GM21528 (cell line): ENCODE measurements around the gene GLT8D1.

Experiments
- ATAC-seq: cut with Tn5 transposase; IDR thresholded peaks from one replicate; pipeline ENCODE4 v1.9.1; 2021; ENCODE audit warnings: mild to moderate bottlenecking, moderate library complexity; ENCODE audit not compliant: unreplicated experiment, low FRiP score

The GLT8D1 gene

DNA sequence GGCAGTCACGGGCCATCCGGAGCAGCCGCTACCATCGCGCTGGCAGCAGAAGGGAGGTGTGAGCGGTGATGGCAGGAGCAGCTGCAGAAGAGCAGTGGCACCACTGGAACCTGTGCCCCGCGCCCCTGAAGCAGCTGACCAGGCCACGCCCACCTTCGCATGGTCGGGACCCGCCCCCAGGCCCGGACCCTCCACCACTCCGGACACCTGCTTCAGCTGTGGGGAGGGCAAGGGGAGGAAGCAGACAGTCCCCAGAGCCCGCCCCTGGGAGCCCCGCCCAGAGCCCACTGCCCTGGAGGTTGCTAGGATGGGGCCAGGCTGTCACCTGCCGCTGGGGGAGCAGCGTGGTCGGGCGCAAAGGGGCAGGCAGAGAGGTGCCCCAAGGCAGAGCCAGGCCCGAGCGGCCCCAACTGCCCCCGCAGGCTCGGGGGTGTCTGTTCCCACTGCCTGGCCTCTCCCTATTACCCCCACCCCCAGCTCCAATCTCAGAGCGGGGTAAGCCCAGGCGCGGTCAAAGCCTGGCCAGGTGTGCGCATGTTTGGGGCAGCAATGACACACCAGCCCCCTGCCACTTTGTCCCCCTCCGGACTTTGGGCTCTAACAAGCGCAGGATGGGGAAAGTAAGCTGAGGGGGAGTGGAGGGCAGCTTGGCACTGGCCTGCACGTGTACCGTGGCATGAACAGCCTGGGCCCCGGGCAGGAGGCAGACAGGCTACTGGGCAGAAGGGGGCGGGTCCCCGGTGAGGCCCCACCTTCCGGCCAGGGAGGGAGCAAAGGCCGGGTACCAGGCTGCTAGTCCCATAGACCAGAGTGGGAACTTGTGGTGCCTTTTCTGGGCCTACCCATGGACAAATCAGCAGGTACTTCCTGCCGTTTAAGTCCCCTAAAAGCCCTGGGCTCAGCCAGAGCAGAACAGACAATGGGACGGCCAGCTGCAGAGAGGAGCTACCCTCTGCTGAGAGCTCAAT lies 9.0 kb upstream of the GLT8D1 start:
- no peak for ATAC-seq

DNA sequence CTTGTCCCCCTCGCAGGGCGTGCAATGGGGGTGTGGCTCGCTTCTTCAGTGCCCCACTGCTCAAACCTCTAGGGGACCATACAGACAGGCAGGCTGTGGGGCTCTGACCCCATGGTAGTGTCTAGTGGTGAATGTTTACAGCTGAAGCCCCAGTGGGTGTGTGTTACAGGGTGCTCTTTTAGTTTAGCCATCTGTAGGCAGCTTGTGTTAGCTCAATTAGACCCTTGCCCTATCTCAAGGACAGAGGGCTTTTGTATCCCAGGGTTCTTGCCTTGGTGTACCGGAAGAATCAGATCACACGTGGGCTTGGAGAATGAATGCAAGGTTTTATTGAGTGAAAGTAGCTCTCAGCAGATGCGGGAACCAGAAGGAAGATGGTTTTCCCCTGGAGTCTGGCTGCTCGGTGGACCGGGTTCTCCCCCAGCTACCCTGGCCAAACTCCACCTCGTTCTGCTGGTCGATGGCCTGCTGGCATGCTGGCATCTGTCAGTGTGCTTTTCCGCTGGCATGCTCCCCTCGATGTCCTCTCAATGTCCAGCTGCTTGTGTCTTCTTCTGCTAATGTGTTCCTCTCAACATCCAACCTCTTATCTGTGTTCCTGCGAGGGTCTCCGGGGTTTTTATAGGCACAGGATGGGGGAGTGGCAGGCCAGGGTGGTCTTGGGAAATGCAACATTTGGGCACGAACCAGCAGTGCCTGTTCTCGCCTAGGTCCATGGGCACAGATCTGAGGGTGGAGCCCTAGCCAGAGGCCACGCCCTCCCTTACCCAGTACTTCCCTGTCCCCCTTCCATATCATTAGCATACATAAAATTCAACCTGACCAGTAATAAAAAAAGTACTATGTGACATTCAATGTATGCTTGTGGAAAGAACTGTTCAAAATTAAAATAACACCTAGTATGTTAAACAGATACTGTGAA lies 7.0 kb upstream of the GLT8D1 start:
- no peak for ATAC-seq

DNA sequence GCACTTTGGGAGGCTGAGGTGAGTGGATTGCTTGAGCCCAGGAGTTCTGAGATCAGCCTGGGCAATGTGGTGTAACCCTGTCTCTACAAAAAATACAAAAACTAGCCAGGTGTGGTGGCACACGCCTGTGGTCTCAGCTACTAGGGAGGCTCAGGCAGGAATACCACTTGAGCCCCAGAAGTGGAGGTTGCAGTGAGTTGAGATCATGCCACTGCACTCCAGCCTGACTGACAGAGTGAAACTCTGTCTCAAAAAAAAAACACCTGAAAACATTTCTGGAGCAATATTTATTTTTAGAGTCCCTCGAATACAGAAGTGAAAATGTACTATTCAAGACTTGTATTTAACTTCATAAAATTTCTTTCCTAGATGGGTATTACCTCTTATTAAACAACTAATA lies 4.9 kb upstream of the GLT8D1 start:
- ATAC-seq = no peak

DNA sequence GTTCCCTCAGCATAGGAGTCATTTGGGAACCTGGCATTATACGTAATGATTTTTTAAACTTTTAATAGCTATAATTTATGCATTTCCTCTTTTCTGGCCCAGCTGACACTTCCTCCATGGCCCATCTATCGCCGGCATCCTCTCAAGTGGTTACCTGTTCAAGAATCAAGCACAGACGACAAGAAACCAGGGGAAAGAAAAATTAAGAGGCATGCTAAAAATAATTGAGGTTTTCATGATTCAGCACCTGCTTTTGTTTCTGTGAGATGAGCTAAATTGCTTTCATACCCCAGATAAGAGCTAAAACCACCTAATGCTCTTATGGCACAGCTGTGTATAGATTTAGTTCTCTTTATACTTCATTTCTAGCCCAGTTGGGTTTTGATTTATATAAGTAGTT lies 2.0 kb upstream of the GLT8D1 start:
- no peak for ATAC-seq

DNA sequence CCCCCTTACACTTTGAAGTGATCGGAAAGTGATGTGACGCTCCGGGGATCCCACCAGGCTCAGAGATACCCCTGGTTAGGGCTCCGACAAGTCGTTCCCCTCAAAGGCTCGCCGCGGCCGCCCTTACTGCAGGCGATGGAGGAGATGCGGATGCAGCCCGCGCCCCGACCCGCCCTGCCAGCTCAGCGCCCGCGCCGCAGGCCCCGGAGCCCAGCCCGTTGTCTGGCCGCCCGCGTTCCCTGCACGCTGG lies 228 bp downstream of the GLT8D1 start:
- ATAC-seq = no peak

DNA sequence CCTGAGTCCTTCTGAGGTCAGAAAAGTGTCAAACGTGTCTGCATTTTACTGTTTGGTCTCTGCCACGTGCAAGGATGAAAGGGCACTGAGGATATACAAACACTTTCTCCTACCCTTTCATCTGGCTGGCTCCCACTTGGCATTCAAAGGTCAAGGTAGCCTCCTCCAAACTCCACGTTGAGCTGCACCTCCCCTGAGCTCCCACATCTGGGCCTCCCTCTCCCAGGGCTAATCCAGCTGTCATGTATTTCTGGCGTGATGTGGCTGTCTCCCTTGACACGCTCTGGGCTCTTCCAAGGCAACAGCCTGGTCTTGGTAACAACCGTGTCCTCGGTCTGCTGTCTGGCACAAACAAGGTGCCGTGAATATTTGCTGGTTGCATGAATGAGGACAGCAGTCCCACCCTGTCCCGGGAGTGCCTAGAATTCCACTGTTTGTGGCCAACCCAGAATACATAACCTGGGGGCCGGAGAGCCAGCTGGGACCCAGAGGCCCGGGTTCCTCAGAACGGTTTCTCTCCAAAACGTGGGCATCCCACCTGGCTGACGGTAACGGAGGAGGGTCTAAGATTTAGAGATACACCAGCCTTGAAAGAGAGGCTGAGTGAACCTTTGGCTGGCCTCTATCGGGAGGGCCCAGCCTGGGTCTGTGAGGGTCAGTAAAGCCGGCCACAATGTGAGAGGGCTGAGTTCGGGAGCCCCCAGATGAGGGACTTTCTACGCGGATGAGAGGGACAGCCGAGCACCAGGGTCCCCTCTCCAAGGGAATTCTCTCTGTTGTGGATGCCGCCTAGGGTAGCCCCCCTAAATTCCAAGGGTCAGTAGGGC lies 767 bp downstream of the GLT8D1 start:
- peak; percentile 7 for ATAC-seq

DNA sequence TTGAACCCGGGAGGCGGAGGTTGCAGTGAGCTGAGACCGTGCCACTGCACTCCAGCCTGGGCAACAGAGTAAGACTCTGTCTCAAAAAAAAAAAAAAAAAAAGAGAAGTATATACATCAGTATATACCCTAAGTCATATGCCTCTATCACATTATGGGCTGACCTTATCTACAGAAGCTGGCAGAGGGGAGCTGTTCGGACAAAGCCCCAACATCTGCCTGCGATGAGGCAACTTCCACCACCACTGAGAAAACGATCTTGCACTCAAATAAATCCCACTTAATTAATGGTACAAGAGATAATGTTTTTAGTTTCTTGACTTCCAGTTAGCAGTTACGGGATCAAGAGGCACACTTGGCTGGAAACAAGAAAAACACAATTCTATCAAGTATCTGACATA lies 2.2 kb downstream of the GLT8D1 start:
- no peak for ATAC-seq

DNA sequence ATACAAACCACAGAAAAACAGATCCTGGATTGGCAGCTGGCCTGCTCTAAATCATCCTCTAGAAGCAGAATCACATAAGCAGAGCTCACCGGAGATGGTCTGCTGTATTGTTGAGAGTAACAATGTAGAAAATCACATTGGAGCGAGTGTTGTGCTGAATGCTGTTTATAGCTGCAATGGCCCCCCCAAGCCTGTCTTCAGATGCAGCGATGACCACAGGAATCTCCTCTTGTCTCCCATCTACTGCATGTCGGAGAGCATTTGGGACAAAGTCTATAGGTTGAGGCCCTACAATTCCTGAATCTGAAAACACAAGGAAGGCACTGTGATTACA lies 8.0 kb downstream of the GLT8D1 start:
- no peak for ATAC-seq

DNA sequence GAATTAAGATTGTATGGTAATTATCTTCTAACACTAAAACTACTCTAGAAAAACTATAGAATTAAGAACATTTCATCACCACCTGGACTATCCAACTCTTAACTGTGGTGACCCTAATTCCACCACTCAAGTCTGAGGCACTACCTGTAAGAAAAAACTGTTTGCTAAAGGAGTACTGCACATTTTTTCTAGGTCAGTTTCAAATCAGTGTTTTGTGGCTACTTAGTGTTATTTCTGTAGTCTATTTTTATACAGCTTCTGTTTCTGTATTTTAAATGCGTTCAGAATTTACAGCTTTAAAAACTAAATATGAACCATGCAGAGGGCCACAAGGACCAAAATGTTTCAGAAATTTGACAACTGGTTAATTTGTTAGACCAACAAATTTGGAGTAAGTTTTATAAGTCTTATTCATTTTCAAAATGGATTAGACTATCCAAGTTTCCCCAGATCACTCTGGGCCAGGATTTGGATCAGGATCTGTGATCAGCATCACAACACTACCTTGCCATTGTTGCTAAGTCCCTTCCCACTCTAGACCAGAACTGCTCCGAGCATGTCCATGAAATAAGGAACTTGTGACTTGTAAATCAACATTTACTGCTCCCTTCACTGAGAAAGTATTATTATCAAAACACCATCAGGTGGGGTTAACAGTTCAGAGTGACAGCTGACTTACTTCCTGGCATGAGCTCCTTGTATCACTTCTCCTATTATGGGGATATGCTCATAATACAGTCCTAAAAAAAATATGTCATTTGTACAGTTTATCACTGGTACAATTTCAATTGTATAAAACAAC lies 8.6 kb downstream of the GLT8D1 start:
- no peak for ATAC-seq

DNA sequence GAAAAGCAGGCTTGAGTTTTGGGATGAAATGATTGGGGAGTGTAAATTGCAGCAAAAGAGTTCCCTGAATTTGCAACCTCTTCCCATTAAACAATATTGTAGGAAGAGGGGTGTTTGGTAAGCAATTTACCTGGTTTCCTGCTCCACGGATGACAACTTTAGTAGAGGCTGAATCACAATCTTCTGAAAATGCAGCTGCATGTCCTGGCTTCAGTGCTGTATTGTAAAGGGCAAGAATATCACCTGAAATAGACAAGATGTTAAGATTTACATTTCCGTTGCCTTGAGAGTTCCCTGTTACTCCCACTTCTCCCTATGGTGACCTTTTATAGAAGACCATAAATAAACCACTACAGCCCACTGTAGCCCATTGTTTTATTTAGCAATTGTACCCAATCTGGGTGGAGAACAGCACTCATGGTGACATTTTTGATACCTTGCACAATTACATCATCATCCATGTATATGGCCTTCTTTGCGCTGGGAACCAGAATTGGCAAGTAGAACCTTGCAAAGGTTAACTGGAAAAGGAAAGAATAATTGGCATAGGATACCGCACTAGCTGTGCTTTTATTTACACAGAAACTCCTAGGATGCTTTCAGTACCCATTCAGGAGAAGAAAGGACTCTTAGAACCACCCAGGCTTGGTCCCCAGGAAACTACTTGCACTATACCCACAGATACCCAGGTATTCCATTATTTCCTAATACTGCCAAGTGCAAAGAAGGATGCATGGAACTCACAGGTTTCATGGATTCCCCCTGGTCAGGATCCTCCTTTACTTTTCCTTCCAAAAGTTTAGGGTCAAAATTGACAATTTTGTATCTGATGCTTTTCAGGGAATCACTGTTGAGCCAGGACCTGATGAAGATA lies 9.6 kb downstream of the GLT8D1 start:
- no peak for ATAC-seq

DNA sequence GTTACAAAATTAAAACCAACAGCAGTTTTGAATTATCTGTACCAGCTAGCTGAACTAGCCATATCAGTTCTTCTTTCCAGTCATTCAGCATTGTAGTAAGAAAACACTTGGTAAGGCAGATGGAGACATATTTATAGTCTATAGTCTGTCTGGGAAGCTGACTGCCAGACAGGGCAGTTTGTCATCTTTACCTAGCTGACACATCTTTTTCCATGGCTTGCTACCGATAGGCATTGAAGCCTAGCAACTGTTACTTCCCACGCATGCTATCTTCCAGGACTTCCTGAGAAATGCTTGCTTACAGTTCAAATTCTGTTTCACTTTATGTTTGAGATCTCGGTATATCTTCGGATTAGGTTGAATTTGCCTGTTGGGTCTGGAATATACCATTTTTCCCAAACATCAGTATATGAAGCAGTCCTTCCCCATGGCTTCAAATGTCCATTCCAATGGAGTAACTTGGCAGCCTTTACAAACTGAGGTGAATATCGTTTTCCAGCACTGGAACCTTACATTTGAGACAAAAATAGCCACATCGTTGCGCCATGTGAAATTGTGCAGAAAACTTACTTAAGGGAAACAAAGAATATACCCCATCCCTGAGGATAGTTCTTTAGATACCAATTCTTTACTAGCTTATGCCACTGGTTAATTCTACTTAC lies 10.9 kb downstream of the GLT8D1 start:
- ATAC-seq = no peak

DNA sequence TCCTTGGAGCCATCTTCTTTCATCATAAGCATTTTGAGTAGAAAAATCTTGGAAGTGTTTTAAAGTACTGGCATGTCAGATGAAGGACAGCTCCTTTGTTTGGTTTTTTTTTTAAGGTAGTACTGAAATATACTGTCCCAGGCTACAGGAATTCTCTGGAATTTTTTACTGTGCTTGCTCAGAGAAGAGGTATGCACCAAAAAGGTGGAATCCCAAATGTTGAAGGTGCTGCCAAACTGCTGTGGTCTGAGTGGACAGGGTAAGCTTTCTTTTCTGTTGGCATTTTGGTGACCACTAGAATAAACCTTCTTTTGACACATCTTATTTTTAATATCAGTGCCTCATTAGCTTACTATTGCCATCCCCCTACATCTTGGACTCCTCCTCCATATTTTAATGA lies 12.5 kb downstream of the GLT8D1 start:
- no peak for ATAC-seq

DNA sequence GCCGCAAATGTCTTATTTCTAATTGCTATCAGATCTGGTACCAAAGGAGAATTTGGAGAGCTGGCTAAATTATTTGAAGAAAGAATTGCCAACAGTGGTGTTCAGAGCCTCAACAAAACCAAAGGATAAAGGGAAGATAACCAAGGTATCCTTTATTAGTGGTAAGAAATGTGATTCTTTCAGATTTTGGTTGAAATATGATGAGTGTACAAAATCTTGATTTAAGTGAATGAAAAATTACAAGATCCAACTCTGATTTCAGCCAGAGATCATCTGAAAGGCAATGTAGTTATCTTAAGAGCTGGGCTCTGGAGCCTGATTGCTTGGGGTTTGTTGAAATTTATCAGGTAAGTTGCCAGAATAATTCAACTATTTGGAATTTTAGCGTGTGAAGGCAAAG lies 15.0 kb downstream of the GLT8D1 start:
- ATAC-seq = no peak

DNA sequence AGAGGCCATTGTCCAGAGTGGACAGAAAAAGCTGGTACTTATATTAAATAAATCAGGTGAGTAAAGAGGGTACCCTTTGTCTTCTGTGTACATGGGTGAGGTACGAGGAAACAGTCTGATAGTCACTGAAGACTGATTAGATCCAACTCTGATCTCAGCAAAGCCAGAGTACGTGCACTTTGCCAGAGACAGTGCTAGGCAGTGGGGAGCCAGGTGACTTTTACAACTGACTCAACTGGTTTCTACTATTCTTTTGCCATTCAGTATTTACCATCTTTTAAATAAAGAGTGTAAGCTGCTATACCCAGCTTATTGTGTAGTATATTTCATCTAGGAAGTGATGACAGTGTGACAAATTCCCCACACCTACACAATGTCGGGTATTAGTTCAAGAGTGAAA lies 16.4 kb downstream of the GLT8D1 start:
- ATAC-seq = no peak

DNA sequence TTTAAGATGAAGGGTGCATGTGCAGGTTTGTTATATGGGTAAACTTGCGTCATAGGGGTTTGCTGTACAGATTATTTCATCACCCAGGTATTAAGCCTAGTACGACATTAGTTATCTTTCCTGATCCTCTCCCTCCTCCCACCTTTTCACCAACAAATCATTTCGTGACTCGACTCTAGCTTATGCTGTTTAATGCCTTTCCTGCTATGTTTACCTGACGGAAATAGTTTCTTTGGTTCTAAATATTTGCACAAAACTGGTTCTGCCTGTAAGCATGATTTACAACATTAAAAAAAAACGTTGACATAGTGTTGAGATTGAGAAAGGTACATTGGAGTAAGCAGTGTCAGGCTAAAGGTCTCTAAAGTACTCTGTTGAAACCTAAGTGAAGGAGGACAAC lies 17.3 kb downstream of the GLT8D1 start:
- ATAC-seq = no peak

DNA sequence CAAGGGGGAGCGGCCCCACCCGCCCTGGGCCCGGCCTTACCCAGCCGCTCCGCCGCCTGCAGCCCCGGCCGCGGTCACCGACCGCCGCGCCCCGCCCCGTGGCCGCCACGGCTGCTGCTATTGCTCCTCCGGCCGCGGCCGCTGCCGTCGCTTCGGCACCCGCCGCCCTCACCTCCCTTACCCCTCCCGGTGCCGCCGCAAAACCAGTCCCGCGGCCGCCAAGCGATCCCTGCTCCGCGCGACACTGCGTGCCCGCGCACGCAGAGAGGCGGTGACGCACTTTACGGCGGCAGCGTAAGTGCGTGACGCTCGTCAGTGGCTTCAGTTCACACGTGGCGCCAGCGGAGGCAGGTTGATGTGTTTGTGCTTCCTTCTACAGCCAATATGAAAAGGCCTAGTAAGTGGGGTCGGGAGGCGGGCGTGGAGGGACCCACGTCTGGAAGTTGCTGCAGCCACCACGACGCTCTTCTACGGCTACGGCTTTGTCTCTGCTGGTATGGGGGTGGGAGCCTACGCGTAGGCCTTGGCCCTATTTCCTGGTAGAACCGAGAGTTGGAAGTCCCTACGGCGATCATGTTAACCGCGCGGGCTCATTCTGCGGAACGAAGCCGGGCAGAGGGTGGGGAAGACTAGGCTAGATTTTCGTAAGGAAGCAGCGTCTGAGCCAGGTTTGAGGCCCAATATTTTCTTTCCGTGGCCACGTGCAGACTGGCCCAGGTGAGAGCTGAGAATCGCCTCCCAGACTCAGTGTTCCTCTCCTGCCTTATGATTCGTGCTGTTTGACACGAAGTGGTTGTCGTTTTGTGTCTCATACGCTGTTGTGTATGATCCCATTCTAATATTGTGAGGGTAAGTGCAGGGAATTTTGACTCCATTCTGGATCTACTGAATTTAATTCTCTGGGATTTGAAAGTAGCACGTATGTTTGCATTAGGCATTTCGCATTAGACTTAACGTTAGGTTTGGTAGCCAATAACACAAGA lies 19.6 kb downstream of the GLT8D1 start, which contains the start of the genes GNL3 and PBRM1:
TSS of gene GNL3 (plus strand) at position 324 of the 983 bp plus-strand sequence. CDS start at position 385, 61 bp downstream.
TSS of gene PBRM1 (minus strand) at position 205 of the 983 bp plus-strand sequence.
- ATAC-seq = peak; percentile 70

DNA sequence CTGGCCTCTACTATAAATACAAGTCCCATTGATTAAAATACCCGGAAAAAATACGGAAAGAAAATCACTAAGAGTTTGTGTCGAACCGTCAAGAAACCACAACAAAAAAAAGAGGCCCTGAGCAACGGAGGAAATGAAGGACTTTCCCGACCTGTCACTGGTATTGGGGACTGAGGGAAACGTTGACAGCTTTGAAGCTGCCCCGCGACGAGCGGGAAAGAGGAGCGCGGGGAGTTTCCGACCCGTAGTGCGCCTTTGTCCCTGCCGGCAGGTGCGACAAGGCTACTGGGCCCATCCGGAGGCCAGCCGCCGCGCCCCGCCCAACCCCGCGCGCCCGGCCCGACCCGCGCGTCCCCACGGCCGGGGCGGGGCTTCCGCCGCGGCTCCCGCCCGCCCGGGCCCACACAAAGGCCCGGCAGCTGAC lies 20.3 kb downstream of the GLT8D1 start:
- peak; percentile 78 for ATAC-seq
